ENCODE results near the gene PCCA.
"Not testable (repeated sequence)": the region's sequence is repeated elsewhere in the genome, so short reads cannot be mapped to it uniquely, and the experiment has no call there.

DNA sequence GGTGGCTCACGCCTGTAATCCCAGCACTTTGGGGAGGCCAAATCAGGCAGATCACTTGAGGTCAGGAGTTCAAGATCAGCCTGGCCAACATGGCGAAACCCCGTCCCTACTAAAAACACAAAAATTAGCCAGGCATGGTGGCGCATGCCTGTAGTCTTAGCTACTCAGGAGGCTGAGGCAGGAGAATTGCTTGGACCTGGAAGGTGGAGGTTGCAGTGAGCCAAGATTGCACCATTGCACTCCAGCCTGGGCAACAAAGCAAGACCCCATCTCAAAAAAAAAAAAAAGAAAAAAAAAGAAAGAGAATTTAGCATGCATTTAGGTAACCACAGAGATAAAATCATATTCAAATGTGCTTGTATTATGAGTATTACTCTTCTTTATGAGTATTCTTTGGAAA, 85.6 kb downstream of the PCCA start:
- not testable (repeated sequence) for TF ChIP-seq POLR2AphosphoS5 (IDR thresholded peaks at IDR 0.05; ENCODE audit: low read depth, low read length); POLR2A (IDR thresholded peaks at IDR 0.05; ENCODE audit: low read depth, low read length); TAF1 (IDR thresholded peaks at IDR 0.05; ENCODE audit: borderline replicate concordance, low read depth, low read length)

Data from GM12892 (cell line).